ENCODE measurements around the gene C6orf52.

Gene C6orf52

DNA sequence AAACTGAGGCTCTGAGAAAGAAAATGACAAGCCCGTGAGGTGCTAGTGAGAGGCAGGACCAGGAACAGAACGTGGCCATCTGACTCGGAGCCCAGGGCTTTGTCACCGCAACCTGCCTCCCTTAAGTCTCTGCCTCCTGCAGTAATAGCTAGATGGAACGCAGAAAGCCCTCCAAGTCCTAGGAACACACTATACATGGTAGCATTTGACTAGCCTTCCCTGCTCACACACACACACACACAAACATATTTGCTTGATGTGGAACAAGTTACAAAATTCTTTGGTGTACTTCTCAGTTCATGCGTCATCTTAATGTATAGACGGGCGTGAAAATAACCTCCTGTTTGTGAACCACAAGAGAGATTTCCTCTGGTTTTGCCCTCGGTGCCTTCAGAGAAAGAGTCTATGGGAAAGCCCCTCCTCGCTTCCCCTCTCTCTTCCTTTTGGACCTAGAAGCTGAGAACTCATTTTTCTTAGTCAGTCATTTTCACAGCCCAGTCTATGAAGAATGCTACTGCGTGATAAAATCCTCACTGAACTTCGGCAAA lies 38.8 kb downstream of the C6orf52 start:
- Histone ChIP-seq H3K4me3 (peak overlapping the region in 2 of 10 experiments; percentile 15 to 26; a peak in 3 of 20 replicates), H3K4me1 (peaks cover 8 to 37% (median 14%) of the 10 kb centered on the region in 10 experiments; a peak in 19 of 20 replicates), H3K27me3 (no peaks in the 10 kb centered on the region), H3K4me2 (peak overlapping the region; percentile 20 to 93 (median 65)), H3K36me3 (no peaks in the 10 kb centered on the region), H3K9ac (peak overlapping the region in 5 of 11 experiments; percentile 31 to 60 (median 40); a peak in 6 of 22 replicates), H3K27ac (peak overlapping the region in 7 of 11 experiments; percentile 27 to 68 (median 59); a peak in 13 of 22 replicates), H4K20me1 (no peaks in the 10 kb centered on the region), H3K9me3 (replicated peaks in 1 of 11) (peaks cover 3 to 20% (median 12%) of the 10 kb centered on the region in 11 experiments; a peak in 17 of 22 replicates)
- no peak for TF ChIP-seq Cebpa-rat (IDR thresholded peaks at IDR 0.05)

DNA sequence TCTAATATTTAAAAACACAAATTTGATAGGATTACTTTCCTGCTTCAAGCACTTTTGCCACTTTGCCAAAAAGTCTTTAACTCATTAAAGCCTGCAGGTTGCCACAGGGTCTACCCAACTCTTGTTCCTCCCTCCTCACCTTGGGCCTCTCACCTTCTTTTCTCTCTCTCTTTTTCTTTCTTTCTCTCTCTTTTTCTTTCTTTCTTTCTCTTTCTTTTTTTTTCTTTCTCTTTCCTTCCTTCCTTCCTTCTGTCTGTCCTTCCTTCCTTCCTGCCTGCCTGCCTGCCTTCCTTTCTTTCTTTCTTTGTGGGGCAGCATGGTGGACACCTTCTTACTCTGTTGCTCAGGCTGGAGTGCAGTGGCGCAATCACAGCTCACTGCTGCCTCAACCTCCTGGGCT lies 50.2 kb downstream of the C6orf52 start:
- H3K9ac ChIP-seq, result peak overlapping the region in 2 of 11 experiments; percentile 60 to 68; a peak in 2 of 22 replicates
- peak overlapping the region in 10 of 11 experiments; percentile 24 to 87 (median 76); a peak in 18 of 22 replicates for H3K4me2 ChIP-seq
- no peak for TF ChIP-seq Cebpa-rat (IDR thresholded peaks at IDR 0.05)
- H3K27me3 ChIP-seq, result no peaks in the 10 kb centered on the region
- H3K9me3 ChIP-seq (replicated peaks in 1 of 11), result peaks cover 0 to 23% (median 0%) of the 10 kb centered on the region in 11 experiments; a peak in 3 of 22 replicates
- H3K4me3 ChIP-seq, result peak overlapping the region in 1 of 10 experiments; percentile 49; a peak in 2 of 20 replicates
- H3K4me1 ChIP-seq, result peaks cover 14 to 61% (median 42%) of the 10 kb centered on the region in 10 experiments
- H4K20me1 ChIP-seq, result no peaks in the 10 kb centered on the region
- no peaks in the 10 kb centered on the region for H3K36me3 ChIP-seq
- H3K27ac ChIP-seq, result peak overlapping the region in 10 of 11 experiments; percentile 20 to 88 (median 76); a peak in 18 of 22 replicates

DNA sequence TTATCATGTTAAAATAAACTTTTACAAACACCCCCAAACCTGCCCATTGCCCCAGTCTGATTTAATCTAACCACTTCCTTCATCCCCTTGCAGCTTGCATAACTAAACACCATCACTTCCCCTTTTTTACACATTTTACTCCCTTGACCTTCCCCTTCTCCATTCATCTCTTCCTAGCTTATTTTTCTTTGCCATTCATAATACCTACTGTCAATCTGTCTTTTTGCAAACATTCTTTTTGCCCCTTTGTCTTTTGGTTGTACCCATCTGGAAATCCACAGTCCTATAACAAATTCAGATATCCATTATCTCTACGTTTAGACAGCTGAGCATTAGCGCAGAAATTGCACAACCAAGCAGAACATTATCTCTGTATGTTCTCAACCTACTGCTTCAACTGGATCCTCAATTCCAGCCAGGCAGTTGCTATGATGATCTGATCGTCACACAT lies 51.2 kb downstream of the C6orf52 start:
- peaks cover 14 to 71% (median 44%) of the 10 kb centered on the region in 10 experiments for H3K4me1 ChIP-seq
- H4K20me1 ChIP-seq, result no peaks in the 10 kb centered on the region
- peak overlapping the region in 2 of 10 experiments; percentile 8 to 33; a peak in 2 of 20 replicates for H3K4me3 ChIP-seq
- H3K9ac ChIP-seq, result peak overlapping the region in 6 of 11 experiments; percentile 23 to 68 (median 53); a peak in 11 of 22 replicates
- H3K4me2 ChIP-seq, result peak overlapping the region; percentile 24 to 87 (median 76); a peak in 21 of 22 replicates
- peak overlapping the region in 10 of 11 experiments; percentile 25 to 88 (median 76); a peak in 20 of 22 replicates for H3K27ac ChIP-seq
- H3K9me3 ChIP-seq (replicated peaks in 1 of 11), result peaks cover 0 to 32% (median 0%) of the 10 kb centered on the region in 11 experiments; a peak in 5 of 22 replicates
- peak in 7 of 11 experiments; percentile 26 to 83 (median 43); a peak in 8 of 22 replicates for TF ChIP-seq Cebpa-rat (IDR thresholded peaks at IDR 0.05)
- no peaks in the 10 kb centered on the region for H3K27me3 ChIP-seq
- H3K36me3 ChIP-seq, result no peaks in the 10 kb centered on the region

DNA sequence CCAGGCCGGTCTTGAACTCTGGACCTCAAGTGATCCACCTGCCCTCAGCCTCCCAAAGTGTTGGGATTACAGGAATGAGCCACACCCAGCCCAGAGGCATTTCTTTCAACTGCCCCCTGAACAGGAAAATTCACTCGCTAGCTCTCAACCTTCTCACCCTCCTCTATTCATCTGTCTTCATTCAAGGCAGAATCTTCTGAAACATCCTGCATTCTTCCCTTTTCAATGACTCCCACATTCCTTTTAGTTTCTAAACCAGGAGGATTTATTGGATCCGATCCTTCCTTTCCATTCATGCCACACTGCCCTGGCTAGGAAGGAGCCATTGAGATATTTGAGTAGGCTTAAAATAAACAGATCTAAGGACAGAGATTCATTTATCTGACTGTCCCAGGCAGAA lies 52.9 kb downstream of the C6orf52 start:
- H3K4me1 ChIP-seq, result peaks cover 14 to 80% (median 48%) of the 10 kb centered on the region in 10 experiments
- no peak overlapping the region for H3K9ac ChIP-seq
- peaks cover 0 to 28% (median 0%) of the 10 kb centered on the region in 11 experiments; a peak in 5 of 22 replicates for H3K9me3 ChIP-seq (replicated peaks in 1 of 11)
- no peak overlapping the region for H3K4me3 ChIP-seq
- TF ChIP-seq Cebpa-rat (IDR thresholded peaks at IDR 0.05), result no peak
- peak overlapping the region in 5 of 11 experiments; percentile 24 to 87 (median 77); a peak in 8 of 22 replicates for H3K4me2 ChIP-seq
- no peaks in the 10 kb centered on the region for H3K27me3 ChIP-seq
- no peaks in the 10 kb centered on the region for H4K20me1 ChIP-seq
- no peaks in the 10 kb centered on the region for H3K36me3 ChIP-seq
- H3K27ac ChIP-seq, result peak overlapping the region in 7 of 11 experiments; percentile 4 to 88 (median 77); a peak in 13 of 22 replicates

DNA sequence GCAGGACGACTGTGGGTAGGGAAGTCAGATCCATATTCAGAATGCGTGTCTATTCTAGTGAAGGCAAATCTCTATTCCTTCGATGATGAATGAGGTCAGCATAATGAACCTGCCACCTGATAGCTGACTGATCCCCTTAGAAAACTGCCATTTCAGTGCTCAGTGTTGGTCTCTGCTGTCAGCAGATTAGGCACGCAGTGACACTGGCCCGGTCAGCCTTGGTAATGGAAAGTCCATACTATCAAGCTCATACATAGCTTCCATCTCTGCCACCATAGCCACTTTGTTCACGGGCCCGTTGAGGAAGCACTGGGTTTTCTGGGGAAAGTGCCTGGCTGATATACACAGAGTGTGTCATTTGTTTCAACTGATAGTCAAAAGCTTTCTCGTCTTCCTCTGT lies 54.0 kb downstream of the C6orf52 start:
- no peak for TF ChIP-seq Cebpa-rat (IDR thresholded peaks at IDR 0.05)
- H3K27ac ChIP-seq, result peak overlapping the region in 2 of 11 experiments; percentile 85 to 88; a peak in 2 of 22 replicates
- H3K9me3 ChIP-seq (replicated peaks in 1 of 11), result peaks cover 0 to 25% (median 0%) of the 10 kb centered on the region in 11 experiments; a peak in 5 of 22 replicates
- no peak overlapping the region for H3K9ac ChIP-seq
- H3K36me3 ChIP-seq, result no peaks in the 10 kb centered on the region
- peaks cover 14 to 75% (median 46%) of the 10 kb centered on the region in 10 experiments for H3K4me1 ChIP-seq
- H4K20me1 ChIP-seq, result no peaks in the 10 kb centered on the region
- no peaks in the 10 kb centered on the region for H3K27me3 ChIP-seq
- peak overlapping the region in 1 of 11 experiments; percentile 83; a peak in 2 of 22 replicates for H3K4me2 ChIP-seq
- no peak overlapping the region for H3K4me3 ChIP-seq

DNA sequence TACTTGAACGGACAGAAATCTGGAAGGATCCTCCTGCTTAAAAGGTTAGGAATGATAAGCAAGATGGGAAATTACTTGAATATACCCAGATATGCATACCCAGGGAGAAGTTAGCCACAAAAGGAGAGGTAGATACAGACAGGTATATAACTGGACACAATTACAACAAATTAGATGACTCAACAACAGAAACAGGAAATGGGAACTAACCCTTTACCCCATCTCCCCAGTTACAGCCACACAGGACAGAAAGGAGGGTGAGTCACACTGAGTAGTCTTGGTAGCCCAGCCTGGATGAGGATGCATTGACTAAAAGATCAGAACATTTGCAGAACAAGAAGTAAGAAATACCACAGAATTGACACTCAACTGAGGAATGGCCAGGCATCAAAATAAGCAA lies 61.2 kb downstream of the C6orf52 start:
- no peak for TF ChIP-seq Cebpa-rat (IDR thresholded peaks at IDR 0.05)
- H3K4me3 ChIP-seq, result no peak overlapping the region
- peak overlapping the region in 7 of 11 experiments; percentile 2 to 80 (median 64); a peak in 12 of 22 replicates for H3K4me2 ChIP-seq
- no peaks in the 10 kb centered on the region for H4K20me1 ChIP-seq
- H3K27me3 ChIP-seq, result no peaks in the 10 kb centered on the region
- no peak overlapping the region for H3K9ac ChIP-seq
- peaks cover 0 to 2% (median 0%) of the 10 kb centered on the region in 11 experiments; a peak in 4 of 22 replicates for H3K9me3 ChIP-seq (replicated peaks in 1 of 11)
- no peaks in the 10 kb centered on the region for H3K36me3 ChIP-seq
- H3K4me1 ChIP-seq, result peaks cover 0 to 41% (median 19%) of the 10 kb centered on the region in 10 experiments; a peak in 12 of 20 replicates
- peak overlapping the region in 3 of 11 experiments; percentile 42 to 71 (median 67); a peak in 7 of 22 replicates for H3K27ac ChIP-seq

DNA sequence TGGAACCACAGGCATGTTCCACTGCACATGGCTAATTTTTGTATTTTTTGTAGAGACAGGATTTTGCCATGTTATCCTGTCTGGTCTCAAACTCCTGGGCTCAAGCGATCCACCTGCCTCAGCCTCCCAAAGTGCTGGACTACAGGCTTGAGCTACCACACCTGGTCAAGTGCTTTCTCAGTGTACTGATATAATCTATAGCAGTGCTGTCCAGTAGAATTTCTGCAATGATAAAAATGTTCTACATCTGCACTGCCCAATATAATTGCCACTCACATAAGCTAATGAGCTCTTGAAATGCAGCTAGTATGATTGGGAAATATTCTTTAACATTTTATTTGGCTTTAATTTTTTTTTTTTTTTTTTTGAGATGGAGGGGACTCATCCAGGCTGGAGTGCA lies 64.2 kb downstream of the C6orf52 start:
- H3K9me3 ChIP-seq (replicated peaks in 1 of 11), result no peaks in the 10 kb centered on the region
- no peak overlapping the region for H3K9ac ChIP-seq
- no peak for TF ChIP-seq Cebpa-rat (IDR thresholded peaks at IDR 0.05)
- no peak overlapping the region for H3K4me3 ChIP-seq
- H3K36me3 ChIP-seq, result peaks cover 0 to 5% (median 0%) of the 10 kb centered on the region in 11 experiments; a peak in 1 of 22 replicates
- H4K20me1 ChIP-seq, result no peaks in the 10 kb centered on the region
- H3K27ac ChIP-seq, result no peak overlapping the region
- peaks cover 0 to 35% (median 14%) of the 10 kb centered on the region in 10 experiments; a peak in 12 of 20 replicates for H3K4me1 ChIP-seq
- H3K4me2 ChIP-seq, result no peak overlapping the region
- no peaks in the 10 kb centered on the region for H3K27me3 ChIP-seq

DNA sequence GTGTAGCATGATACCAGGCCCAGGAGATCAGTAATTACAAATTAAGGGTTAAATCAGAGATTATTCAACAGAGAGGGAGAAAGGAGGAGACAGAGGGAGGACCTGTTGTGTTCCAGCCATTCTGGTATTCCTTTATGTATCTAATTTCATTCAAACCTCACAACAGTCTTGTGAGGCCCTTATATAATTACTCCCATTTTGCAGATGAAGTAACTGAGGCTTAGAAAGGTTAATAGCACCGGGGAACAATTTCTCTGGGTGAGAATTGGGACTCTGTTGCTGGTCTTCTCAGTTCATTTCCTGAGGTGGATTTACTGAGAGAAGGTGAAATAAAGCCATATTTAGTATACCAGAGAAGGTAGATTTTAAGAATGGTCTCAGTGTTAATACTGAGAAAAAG lies 66.6 kb downstream of the C6orf52 start:
- Histone ChIP-seq H4K20me1 (no peaks in the 10 kb centered on the region), H3K4me2 (no peak overlapping the region), H3K36me3 (peaks cover 0 to 9% (median 0%) of the 10 kb centered on the region in 11 experiments; a peak in 2 of 22 replicates), H3K4me1 (peaks cover 0 to 22% (median 2%) of the 10 kb centered on the region in 10 experiments; a peak in 12 of 20 replicates), H3K27ac (no peak overlapping the region), H3K9ac (no peak overlapping the region), H3K27me3 (no peaks in the 10 kb centered on the region), H3K9me3 (replicated peaks in 1 of 11) (peaks cover 0 to 14% (median under 1%) of the 10 kb centered on the region in 11 experiments; a peak in 5 of 22 replicates), H3K4me3 (no peak overlapping the region)
- no peak for TF ChIP-seq Cebpa-rat (IDR thresholded peaks at IDR 0.05)
